Astrocyte of the spinal cord (primary cell): ENCODE measurements around the gene CCL18.

Source experiments
- DNase-seq: peaks from one replicate; pipeline ENCODE4 v3.0.0; 2011; ENCODE audit warnings: low read depth, low spot score
- H3K4me3 ChIP-seq: 2 replicates; pipeline ENCODE4 v1.5.1; 2011; ENCODE audit warnings: low read depth, mild to moderate bottlenecking, low read length, moderate library complexity
- in situ Hi-C: cut with HindIII; loops from 2 replicates; pipeline ENCODE4 v1.10.0; 2017; ENCODE audit warnings: low sequenced_read_pairs
- TF ChIP-seq, protein P1 (sequence below): IDR thresholded peaks from 2 replicates; pipeline ENCODE4 v1.5.1; 2012; ENCODE audit warnings: low read depth, mild to moderate bottlenecking, low read length, inconsistent platforms

CCL18 gene

DNA sequence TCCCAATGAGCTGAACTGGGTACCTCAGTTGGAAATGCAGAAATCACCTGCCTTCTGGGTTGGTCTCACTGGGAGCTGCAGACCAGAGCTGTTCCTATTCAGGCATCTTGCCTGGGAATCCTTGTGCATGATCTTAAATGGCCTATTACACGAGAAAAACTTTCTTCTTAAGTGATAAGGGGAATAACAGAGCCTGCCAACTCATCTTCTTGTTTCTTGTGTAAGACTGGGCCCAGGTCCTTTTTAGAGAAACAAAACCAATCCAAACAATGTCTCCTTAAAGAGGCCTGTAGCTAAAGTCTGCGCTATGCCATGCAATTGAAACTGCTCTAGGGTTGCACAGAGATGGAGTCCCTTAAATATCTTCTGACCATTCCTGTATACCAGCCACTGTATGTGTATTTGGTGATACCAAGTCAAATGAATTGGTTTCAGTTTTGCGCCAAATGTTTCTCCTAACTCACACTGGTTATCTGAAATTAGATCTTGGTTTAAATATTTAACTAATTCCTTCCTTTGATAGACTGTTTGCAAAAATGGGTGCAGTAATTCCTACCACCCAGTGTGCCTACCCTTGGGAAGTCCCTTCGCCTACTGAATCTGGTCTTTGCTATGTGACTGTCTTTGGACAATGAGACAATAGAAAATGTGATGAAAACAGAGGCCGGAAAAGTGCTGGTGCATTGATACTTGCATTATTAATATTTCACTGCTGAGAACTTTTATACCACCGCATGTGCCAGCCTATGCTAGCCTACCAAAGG, 39.8 kb upstream of the CCL18 start:
- no peak overlapping the region for H3K4me3 ChIP-seq
- TF ChIP-seq, protein P1, sequence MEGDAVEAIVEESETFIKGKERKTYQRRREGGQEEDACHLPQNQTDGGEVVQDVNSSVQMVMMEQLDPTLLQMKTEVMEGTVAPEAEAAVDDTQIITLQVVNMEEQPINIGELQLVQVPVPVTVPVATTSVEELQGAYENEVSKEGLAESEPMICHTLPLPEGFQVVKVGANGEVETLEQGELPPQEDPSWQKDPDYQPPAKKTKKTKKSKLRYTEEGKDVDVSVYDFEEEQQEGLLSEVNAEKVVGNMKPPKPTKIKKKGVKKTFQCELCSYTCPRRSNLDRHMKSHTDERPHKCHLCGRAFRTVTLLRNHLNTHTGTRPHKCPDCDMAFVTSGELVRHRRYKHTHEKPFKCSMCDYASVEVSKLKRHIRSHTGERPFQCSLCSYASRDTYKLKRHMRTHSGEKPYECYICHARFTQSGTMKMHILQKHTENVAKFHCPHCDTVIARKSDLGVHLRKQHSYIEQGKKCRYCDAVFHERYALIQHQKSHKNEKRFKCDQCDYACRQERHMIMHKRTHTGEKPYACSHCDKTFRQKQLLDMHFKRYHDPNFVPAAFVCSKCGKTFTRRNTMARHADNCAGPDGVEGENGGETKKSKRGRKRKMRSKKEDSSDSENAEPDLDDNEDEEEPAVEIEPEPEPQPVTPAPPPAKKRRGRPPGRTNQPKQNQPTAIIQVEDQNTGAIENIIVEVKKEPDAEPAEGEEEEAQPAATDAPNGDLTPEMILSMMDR: no peak
- DNase-seq: no peak
- in situ Hi-C loops: no loop called here

DNA sequence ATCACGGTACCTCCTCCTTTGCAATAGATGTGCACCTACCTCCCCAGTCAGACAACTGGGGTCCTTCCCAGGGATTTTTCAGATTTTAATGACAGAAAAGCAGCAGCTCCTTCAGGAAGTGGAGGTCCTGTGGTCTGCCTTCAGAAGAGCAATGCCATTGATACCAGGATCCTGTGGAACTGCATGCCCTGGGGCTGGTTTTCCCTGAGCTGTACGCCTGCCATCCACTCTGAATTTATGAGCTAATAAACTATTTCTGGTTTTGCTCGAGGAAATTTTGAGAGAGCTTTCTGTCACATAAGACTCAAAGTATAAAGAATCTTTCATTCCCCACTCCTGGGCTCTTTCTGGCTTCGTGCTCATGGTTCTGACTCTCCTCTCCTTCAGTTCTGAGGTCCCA, 36.3 kb upstream of the CCL18 start:
- no peak for DNase-seq
- in situ Hi-C loops: no loop called here
- TF ChIP-seq, protein P1: no peak
- H3K4me3 ChIP-seq: no peak overlapping the region

GRCh38 chr17:36030956-36031355, 33.1 kb upstream of the CCL18 start:
- TF ChIP-seq, protein P1: no peak
- no peak for DNase-seq
- in situ Hi-C loops: no loop called here
- H3K4me3 ChIP-seq: no peak overlapping the region

DNA sequence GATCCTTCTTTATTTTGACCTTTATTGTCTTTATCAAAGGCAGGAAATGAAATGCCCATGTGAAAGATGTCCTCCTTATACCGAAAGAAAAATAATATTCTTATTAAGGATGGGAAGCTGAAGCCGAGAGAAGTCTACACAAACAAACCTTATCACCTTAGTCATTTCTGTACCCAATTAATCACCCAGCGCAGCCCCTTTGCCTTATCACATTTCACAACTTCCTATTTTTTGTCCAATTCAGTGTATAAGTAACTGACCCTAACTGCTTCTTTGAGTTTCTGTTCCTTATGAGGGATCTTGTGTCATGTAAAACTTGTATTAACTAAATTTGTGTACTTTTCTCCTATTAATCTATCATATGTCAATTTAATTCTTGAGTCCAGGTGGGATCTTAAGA, 29.9 kb upstream of the CCL18 start:
- no peak for DNase-seq
- TF ChIP-seq, protein P1: no peak
- in situ Hi-C loops: no loop called here
- no peak overlapping the region for H3K4me3 ChIP-seq

DNA sequence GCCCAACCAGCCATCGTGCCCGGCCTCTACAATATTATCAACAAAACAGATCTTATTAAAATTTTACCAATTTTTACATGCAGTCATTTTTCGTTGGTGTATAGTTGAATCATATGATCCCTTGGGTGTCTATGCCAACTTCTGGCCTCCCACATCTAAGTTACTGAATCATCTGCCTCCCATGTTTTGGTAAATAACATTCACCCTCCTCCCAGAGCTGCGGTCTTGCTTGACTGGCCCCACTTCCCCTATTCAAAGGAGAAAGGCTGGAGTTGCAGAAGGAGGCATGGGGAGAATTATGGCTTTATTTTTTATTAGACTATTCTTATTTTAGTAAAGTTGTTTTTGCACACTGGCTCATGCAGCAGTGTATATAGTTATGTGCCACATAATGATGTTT, 27.8 kb upstream of the CCL18 start:
- TF ChIP-seq, protein P1: no peak
- in situ Hi-C loops: no loop called here
- H3K4me3 ChIP-seq: no peak overlapping the region
- DNase-seq: no peak

- no peak for DNase-seq
- in situ Hi-C loops: no loop called here
- H3K4me3 ChIP-seq: no peak overlapping the region
- TF ChIP-seq, protein P1: no peak
These were observed 16.0 kb upstream of the CCL18 start for GRCh38 chr17:36048066-36048465.
